ENCODE measurements around the gene MEGF10.
"Not testable (repeated sequence)": the region's sequence is repeated elsewhere in the genome, so short reads cannot be mapped to it uniquely, and the experiment has no call there.

Gene MEGF10

GRCh38 chr5:127297348-127298035 lies 6.9 kb downstream of the MEGF10 start:
- no peak overlapping the region for H3K27ac ChIP-seq (ENCODE audit: low read depth, low read length)
- H3K9ac ChIP-seq (ENCODE audit: low read depth in 1 of 2, low read length in 2 of 2), result no peak overlapping the region
- H3K27me3 ChIP-seq (ENCODE audit: control insufficient read depth in 1 of 2, insufficient read depth in 2 of 2, low read length in 2 of 2), result peaks cover 0 to 1% of the 10 kb centered on the region in 2 donors

DNA sequence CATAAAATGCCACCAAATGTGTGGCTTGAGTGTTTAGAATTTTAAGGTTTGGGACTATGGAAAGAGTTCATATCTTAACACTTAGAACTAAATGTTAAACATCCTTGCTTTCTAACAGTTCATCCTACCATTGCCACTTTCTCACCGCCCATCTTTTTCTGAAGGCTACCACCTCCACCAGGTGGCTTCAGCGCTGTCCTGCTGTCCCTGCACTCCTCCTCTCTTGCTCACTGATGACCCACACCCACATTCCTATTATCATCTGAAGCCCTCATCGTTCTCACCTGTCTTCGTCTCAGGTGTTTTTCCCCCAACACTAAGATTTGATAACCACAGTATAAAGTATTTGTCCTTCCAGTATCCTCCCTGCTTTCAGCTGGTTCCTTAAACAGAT lies 7.4 kb downstream of the MEGF10 start:
- H3K9ac ChIP-seq (ENCODE audit: low read depth in 1 of 2, low read length in 2 of 2), result no peak overlapping the region
- no peaks in the 10 kb centered on the region for H3K27me3 ChIP-seq (ENCODE audit: control insufficient read depth in 1 of 2, insufficient read depth in 2 of 2, low read length in 2 of 2)
- H3K27ac ChIP-seq (ENCODE audit: low read depth, low read length), result no peak overlapping the region
- no peaks in the 10 kb centered on the region for H3K9me3 ChIP-seq (ENCODE audit: control insufficient read depth in 1 of 2, low read length in 2 of 2)
- H3K4me1 ChIP-seq (ENCODE audit: control insufficient read depth in 1 of 2, insufficient read depth in 2 of 2, low read length in 2 of 2), result no peaks in the 10 kb centered on the region
- no peak overlapping the region for H3K4me3 ChIP-seq (ENCODE audit: low read depth in 1 of 2, low read length in 2 of 2)
- no peaks in the 10 kb centered on the region for H3K36me3 ChIP-seq (ENCODE audit: control insufficient read depth in 1 of 2, insufficient read depth in 2 of 2, low read length in 2 of 2)

More at GRCh38 chr5:127297348-127298035, 6.9 kb downstream of the MEGF10 start:
- H3K4me3 ChIP-seq (ENCODE audit: low read depth in 1 of 2, low read length in 2 of 2), result no peak overlapping the region
- no peaks in the 10 kb centered on the region for H3K9me3 ChIP-seq (ENCODE audit: control insufficient read depth in 1 of 2, low read length in 2 of 2)
- no peaks in the 10 kb centered on the region for H3K36me3 ChIP-seq (ENCODE audit: control insufficient read depth in 1 of 2, insufficient read depth in 2 of 2, low read length in 2 of 2)
- H3K4me1 ChIP-seq (ENCODE audit: control insufficient read depth in 1 of 2, insufficient read depth in 2 of 2, low read length in 2 of 2), result no peaks in the 10 kb centered on the region

- Histone ChIP-seq H3K9me3 (ENCODE audit: control insufficient read depth in 1 of 2, low read length in 2 of 2) (no peaks in the 10 kb centered on the region), H3K27ac (ENCODE audit: low read depth, low read length) (no peak overlapping the region), H3K36me3 (ENCODE audit: control insufficient read depth in 1 of 2, insufficient read depth in 2 of 2, low read length in 2 of 2) (no peaks in the 10 kb centered on the region), H3K9ac (ENCODE audit: low read depth in 1 of 2, low read length in 2 of 2) (no peak overlapping the region), H3K4me3 (ENCODE audit: low read depth in 1 of 2, low read length in 2 of 2) (no peak overlapping the region), H3K27me3 (ENCODE audit: control insufficient read depth in 1 of 2, insufficient read depth in 2 of 2, low read length in 2 of 2) (no peaks in the 10 kb centered on the region), H3K4me1 (ENCODE audit: control insufficient read depth in 1 of 2, insufficient read depth in 2 of 2, low read length in 2 of 2) (no peaks in the 10 kb centered on the region)
Observed at GRCh38 chr5:127298656-127299055, 8.1 kb downstream of the MEGF10 start.

DNA sequence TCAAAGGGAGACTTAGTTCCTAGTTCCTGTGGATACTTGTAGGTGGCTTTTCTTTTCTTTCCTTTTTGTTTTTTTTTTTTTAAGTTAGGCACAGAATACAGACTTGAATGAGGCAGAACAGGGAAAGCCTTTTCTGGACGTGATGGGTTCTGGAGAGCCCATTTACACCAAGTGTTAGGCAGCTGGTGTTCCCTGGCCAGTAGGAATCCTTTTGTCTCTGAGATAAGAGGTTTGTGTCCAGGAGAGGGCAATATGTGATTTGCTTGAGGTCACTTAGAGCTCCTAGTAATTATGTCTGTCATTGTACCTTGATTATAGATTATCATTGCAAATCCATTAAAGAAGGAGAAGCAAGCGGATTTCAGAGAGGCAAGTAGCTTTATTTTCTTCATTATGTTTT lies 9.1 kb downstream of the MEGF10 start:
- no peaks in the 10 kb centered on the region for H3K27me3 ChIP-seq (ENCODE audit: control insufficient read depth in 1 of 2, insufficient read depth in 2 of 2, low read length in 2 of 2)
- H3K4me3 ChIP-seq (ENCODE audit: low read depth in 1 of 2, low read length in 2 of 2), result no peak overlapping the region
- H3K9me3 ChIP-seq (ENCODE audit: control insufficient read depth in 1 of 2, low read length in 2 of 2), result no peaks in the 10 kb centered on the region
- no peaks in the 10 kb centered on the region for H3K36me3 ChIP-seq (ENCODE audit: control insufficient read depth in 1 of 2, insufficient read depth in 2 of 2, low read length in 2 of 2)
- H3K9ac ChIP-seq (ENCODE audit: low read depth in 1 of 2, low read length in 2 of 2), result no peak overlapping the region
- H3K4me1 ChIP-seq (ENCODE audit: control insufficient read depth in 1 of 2, insufficient read depth in 2 of 2, low read length in 2 of 2), result no peaks in the 10 kb centered on the region
- no peak overlapping the region for H3K27ac ChIP-seq (ENCODE audit: low read depth, low read length)

DNA sequence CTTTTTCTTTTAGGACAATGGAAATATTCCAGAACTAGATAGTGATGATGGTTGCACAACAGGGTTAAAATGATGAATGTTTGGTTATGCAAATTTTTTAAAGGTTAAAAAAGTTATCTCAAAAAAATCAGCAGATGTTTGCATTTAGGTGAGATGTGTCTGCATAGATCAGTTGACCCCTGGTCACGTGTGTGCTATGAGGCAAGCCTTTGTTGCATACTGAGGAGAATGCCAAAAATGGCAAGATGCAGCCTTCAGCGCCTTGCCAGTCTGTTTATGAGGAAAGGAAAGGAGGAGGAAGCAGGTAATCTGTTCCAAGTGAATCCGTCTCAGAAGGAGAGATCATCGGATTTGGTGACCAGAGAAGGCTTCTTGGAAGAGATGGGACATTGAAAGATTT lies 11.9 kb downstream of the MEGF10 start:
- Histone ChIP-seq H3K9ac (ENCODE audit: low read depth in 1 of 2, low read length in 2 of 2) (no peak overlapping the region), H3K27ac (ENCODE audit: low read depth, low read length) (no peak overlapping the region), H3K36me3 (ENCODE audit: control insufficient read depth in 1 of 2, insufficient read depth in 2 of 2, low read length in 2 of 2) (no peaks in the 10 kb centered on the region), H3K4me3 (ENCODE audit: low read depth in 1 of 2, low read length in 2 of 2) (no peak overlapping the region), H3K4me1 (ENCODE audit: control insufficient read depth in 1 of 2, insufficient read depth in 2 of 2, low read length in 2 of 2) (no peaks in the 10 kb centered on the region), H3K9me3 (ENCODE audit: control insufficient read depth in 1 of 2, low read length in 2 of 2) (no peaks in the 10 kb centered on the region), H3K27me3 (ENCODE audit: control insufficient read depth in 1 of 2, insufficient read depth in 2 of 2, low read length in 2 of 2) (no peaks in the 10 kb centered on the region)

- Histone ChIP-seq H3K27me3 (ENCODE audit: control insufficient read depth in 1 of 2, insufficient read depth in 2 of 2, low read length in 2 of 2) (no peaks in the 10 kb centered on the region), H3K27ac (ENCODE audit: low read depth, low read length) (no peak overlapping the region), H3K9me3 (ENCODE audit: control insufficient read depth in 1 of 2, low read length in 2 of 2) (no peaks in the 10 kb centered on the region), H3K4me3 (ENCODE audit: low read depth in 1 of 2, low read length in 2 of 2) (no peak overlapping the region), H3K36me3 (ENCODE audit: control insufficient read depth in 1 of 2, insufficient read depth in 2 of 2, low read length in 2 of 2) (no peaks in the 10 kb centered on the region), H3K4me1 (ENCODE audit: control insufficient read depth in 1 of 2, insufficient read depth in 2 of 2, low read length in 2 of 2) (no peaks in the 10 kb centered on the region), H3K9ac (ENCODE audit: low read depth in 1 of 2, low read length in 2 of 2) (no peak overlapping the region)
Observed at GRCh38 chr5:127303404-127303803, 12.8 kb downstream of the MEGF10 start.

GRCh38 chr5:127305493-127305892 lies 14.9 kb downstream of the MEGF10 start:
- Histone ChIP-seq H3K27me3 (ENCODE audit: control insufficient read depth in 1 of 2, insufficient read depth in 2 of 2, low read length in 2 of 2) (no peaks in the 10 kb centered on the region), H3K4me1 (ENCODE audit: control insufficient read depth in 1 of 2, insufficient read depth in 2 of 2, low read length in 2 of 2) (no peaks in the 10 kb centered on the region), H3K4me3 (ENCODE audit: low read depth in 1 of 2, low read length in 2 of 2) (no peak overlapping the region), H3K27ac (ENCODE audit: low read depth, low read length) (no peak overlapping the region), H3K9me3 (ENCODE audit: control insufficient read depth in 1 of 2, low read length in 2 of 2) (no peaks in the 10 kb centered on the region), H3K9ac (ENCODE audit: low read depth in 1 of 2, low read length in 2 of 2) (no peak overlapping the region), H3K36me3 (ENCODE audit: control insufficient read depth in 1 of 2, insufficient read depth in 2 of 2, low read length in 2 of 2) (no peaks in the 10 kb centered on the region)

DNA sequence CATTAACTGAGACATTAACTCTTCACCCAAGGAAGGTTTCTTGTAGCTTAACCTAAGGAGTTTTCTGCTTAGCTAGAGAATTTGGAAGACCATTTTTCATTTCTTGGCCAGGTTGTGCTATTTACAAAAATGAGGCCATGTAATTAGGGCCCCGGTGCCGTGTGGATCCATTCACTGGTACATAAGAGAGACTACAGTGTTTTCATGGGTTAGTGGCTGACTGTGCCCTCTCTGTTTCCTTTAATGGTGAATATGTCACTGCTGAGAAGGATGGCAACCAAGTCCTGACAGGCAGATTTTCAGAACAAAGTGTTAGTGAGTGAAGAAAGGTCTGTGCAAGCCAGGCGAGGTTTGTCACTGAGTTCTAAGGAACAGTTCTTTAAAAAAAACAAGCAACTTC lies 15.4 kb downstream of the MEGF10 start:
- H3K27ac ChIP-seq (ENCODE audit: low read depth, low read length), result no peak overlapping the region
- H3K36me3 ChIP-seq (ENCODE audit: control insufficient read depth in 1 of 2, insufficient read depth in 2 of 2, low read length in 2 of 2), result no peaks in the 10 kb centered on the region
- H3K4me3 ChIP-seq (ENCODE audit: low read depth in 1 of 2, low read length in 2 of 2), result no peak overlapping the region
- no peaks in the 10 kb centered on the region for H3K4me1 ChIP-seq (ENCODE audit: control insufficient read depth in 1 of 2, insufficient read depth in 2 of 2, low read length in 2 of 2)
- H3K27me3 ChIP-seq (ENCODE audit: control insufficient read depth in 1 of 2, insufficient read depth in 2 of 2, low read length in 2 of 2), result no peaks in the 10 kb centered on the region
- no peaks in the 10 kb centered on the region for H3K9me3 ChIP-seq (ENCODE audit: control insufficient read depth in 1 of 2, low read length in 2 of 2)
- no peak overlapping the region for H3K9ac ChIP-seq (ENCODE audit: low read depth in 1 of 2, low read length in 2 of 2)

DNA sequence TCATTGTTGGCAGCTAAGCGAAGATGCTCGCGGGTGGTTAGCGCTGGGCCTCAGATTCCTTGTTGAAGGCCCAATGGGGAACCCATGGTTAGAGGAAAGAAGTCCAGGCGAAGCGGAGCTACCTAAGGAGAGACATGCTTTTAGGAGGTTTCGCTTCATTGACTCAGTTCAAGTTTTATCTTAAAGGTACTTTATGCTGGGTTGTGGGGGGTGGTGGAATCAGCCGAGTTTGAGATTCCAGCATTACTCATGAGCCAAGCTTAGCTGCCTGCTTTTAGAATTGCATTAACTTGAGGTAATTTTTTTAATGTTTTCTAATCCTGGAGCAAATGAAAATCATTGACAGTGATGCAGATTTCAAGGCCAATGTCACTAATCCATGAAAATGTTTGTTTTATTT lies 16.1 kb downstream of the MEGF10 start:
- Histone ChIP-seq H3K4me3 (ENCODE audit: low read depth in 1 of 2, low read length in 2 of 2) (no peak overlapping the region), H3K27me3 (ENCODE audit: control insufficient read depth in 1 of 2, insufficient read depth in 2 of 2, low read length in 2 of 2) (no peaks in the 10 kb centered on the region), H3K9me3 (ENCODE audit: control insufficient read depth in 1 of 2, low read length in 2 of 2) (no peaks in the 10 kb centered on the region), H3K27ac (ENCODE audit: low read depth, low read length) (no peak overlapping the region), H3K4me1 (ENCODE audit: control insufficient read depth in 1 of 2, insufficient read depth in 2 of 2, low read length in 2 of 2) (no peaks in the 10 kb centered on the region), H3K9ac (ENCODE audit: low read depth in 1 of 2, low read length in 2 of 2) (no peak overlapping the region), H3K36me3 (ENCODE audit: control insufficient read depth in 1 of 2, insufficient read depth in 2 of 2, low read length in 2 of 2) (no peaks in the 10 kb centered on the region)

DNA sequence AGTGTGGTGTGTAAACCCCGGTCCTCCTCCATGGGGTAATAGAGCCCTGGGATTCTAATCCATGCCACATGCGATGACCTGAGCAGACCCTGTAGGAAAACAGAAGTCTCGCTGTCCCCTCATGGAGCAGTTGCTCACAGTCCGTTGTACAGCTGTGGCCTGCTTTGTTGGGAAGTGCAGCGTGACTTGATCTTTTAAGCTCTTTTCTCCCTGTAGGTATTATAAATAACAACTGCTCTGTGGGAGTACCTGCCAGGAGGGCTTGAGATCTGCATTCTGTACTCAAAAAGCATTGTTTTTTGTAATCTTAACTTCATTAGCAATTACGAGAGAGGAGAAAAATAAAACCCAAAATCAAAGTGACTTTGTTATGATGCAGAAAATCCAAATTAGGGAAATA lies 17.3 kb downstream of the MEGF10 start:
- Histone ChIP-seq H3K36me3 (ENCODE audit: control insufficient read depth in 1 of 2, insufficient read depth in 2 of 2, low read length in 2 of 2) (no peaks in the 10 kb centered on the region), H3K4me3 (ENCODE audit: low read depth in 1 of 2, low read length in 2 of 2) (no peak overlapping the region), H3K27me3 (ENCODE audit: control insufficient read depth in 1 of 2, insufficient read depth in 2 of 2, low read length in 2 of 2) (peaks cover 0 to 3% of the 10 kb centered on the region in 2 donors), H3K9ac (ENCODE audit: low read depth in 1 of 2, low read length in 2 of 2) (no peak overlapping the region), H3K9me3 (ENCODE audit: control insufficient read depth in 1 of 2, low read length in 2 of 2) (no peaks in the 10 kb centered on the region), H3K4me1 (ENCODE audit: control insufficient read depth in 1 of 2, insufficient read depth in 2 of 2, low read length in 2 of 2) (no peaks in the 10 kb centered on the region), H3K27ac (ENCODE audit: low read depth, low read length) (no peak overlapping the region)

DNA sequence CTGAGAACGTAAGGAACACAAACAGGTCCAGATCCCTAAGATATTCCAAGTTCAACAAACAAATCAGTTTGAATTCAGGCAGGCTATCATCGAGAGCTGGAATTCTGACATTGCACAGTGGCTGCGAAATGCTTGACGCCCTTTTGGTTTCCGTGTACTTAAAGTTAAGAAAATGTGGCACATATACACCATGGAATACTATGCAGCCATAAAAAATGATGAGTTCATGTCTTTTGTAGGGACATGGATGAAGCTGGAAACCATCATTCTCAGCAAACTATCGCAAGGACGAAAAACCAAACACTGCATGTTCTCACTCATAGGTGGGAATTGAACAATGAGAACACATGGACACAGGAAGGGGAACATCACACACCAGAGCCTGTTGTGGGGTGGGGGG lies 17.7 kb downstream of the MEGF10 start:
- not testable (repeated sequence) for H3K36me3 ChIP-seq (ENCODE audit: control insufficient read depth in 1 of 2, insufficient read depth in 2 of 2, low read length in 2 of 2); H3K9ac ChIP-seq (ENCODE audit: low read depth in 1 of 2, low read length in 2 of 2); H3K27me3 ChIP-seq (ENCODE audit: control insufficient read depth in 1 of 2, insufficient read depth in 2 of 2, low read length in 2 of 2); H3K9me3 ChIP-seq (ENCODE audit: control insufficient read depth in 1 of 2, low read length in 2 of 2); H3K4me3 ChIP-seq (ENCODE audit: low read depth in 1 of 2, low read length in 2 of 2); H3K4me1 ChIP-seq (ENCODE audit: control insufficient read depth in 1 of 2, insufficient read depth in 2 of 2, low read length in 2 of 2); H3K27ac ChIP-seq (ENCODE audit: low read depth, low read length)
